Effector memory CD4-positive, alpha-beta T cell (primary cell): ENCODE results near the gene STRBP.

Source experiments
- DNase-seq, 3 donors: peaks; one replicate each; pipeline ENCODE4 v3.0.0-alpha.2; 2020
- H3K27ac ChIP-seq: 2 replicates; pipeline ENCODE4 v1.7.0; 2013; ENCODE audit warnings: mild to moderate bottlenecking, low read length, moderate library complexity; ENCODE audit not compliant: insufficient read depth, poor library complexity, severe bottlenecking
- H3K27me3 ChIP-seq: replicated peaks from 2 replicates; pipeline ENCODE4 v1.7.0; 2013; ENCODE audit warnings: mild to moderate bottlenecking, low read length; ENCODE audit not compliant: insufficient read depth, control insufficient read depth, poor library complexity, severe bottlenecking
- H3K36me3 ChIP-seq: 2 replicates; pipeline ENCODE4 v1.7.0; 2013; ENCODE audit warnings: mild to moderate bottlenecking, low read length, moderate library complexity; ENCODE audit not compliant: control insufficient read depth, insufficient read depth
- H3K4me1 ChIP-seq: 2 replicates; pipeline ENCODE4 v1.7.0; 2013; ENCODE audit warnings: low read length, mild to moderate bottlenecking; ENCODE audit not compliant: control insufficient read depth, insufficient read depth, poor library complexity, severe bottlenecking
- H3K4me3 ChIP-seq: 2 replicates; pipeline ENCODE4 v1.7.0; 2013; ENCODE audit warnings: low read length, low read depth, mild to moderate bottlenecking; ENCODE audit not compliant: insufficient read depth, poor library complexity, severe bottlenecking
- H3K9me3 ChIP-seq: 2 replicates; pipeline ENCODE4 v1.7.0; 2013; ENCODE audit warnings: mild to moderate bottlenecking, low read length, moderate library complexity; ENCODE audit not compliant: control insufficient read depth

The STRBP gene

DNA sequence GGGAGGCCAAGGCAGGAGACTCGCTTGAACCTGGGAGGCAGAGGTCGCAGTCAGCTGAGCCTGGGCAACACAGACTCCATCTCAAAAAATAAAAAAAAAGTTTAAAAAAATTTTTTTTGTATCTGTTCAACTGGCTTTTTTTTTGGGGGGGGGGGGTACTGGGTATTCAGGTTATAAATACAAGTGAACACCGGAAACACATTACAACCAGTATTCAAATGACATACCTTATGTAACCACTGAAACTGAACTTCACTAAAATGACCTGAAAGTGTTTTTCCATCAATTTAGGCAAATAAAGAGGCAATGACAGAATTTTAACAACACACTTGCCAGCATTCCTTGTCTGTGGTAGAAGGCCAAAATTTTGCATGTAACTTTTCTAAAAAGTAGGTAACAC, 33.5 kb downstream of the STRBP start:
- no peak overlapping the region for H3K4me3 ChIP-seq
- H3K27ac ChIP-seq: no peak overlapping the region
- no peaks in the 10 kb centered on the region for H3K4me1 ChIP-seq
- no peaks in the 10 kb centered on the region for H3K9me3 ChIP-seq
- H3K36me3 ChIP-seq: no peaks in the 10 kb centered on the region
- no peaks in the 10 kb centered on the region for H3K27me3 ChIP-seq
- DNase-seq: no peak

DNA sequence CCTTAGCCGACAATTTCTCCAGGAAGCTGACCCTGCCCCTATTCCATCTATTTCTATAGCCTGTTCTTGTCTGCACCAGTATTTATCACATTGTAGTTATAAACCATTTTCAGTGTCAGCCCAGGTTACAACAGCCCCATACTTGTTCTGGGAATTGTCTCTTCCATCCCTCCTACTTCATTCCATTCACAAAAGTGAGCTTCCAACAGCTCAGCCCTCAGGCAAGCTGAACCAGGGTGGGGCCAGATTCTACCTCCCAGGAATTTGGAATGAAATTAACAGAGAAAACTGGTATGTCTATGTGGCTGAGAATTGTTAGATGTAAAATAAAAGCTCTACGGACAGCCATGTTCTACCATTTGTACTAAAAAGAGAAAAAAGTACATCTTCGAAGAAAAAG, 36.1 kb downstream of the STRBP start:
- Histone ChIP-seq H3K9me3 (no peaks in the 10 kb centered on the region), H3K4me1 (no peaks in the 10 kb centered on the region), H3K36me3 (no peaks in the 10 kb centered on the region), H3K27me3 (no peaks in the 10 kb centered on the region), H3K4me3 (no peak overlapping the region), H3K27ac (no peak overlapping the region)
- no peak for DNase-seq

DNA sequence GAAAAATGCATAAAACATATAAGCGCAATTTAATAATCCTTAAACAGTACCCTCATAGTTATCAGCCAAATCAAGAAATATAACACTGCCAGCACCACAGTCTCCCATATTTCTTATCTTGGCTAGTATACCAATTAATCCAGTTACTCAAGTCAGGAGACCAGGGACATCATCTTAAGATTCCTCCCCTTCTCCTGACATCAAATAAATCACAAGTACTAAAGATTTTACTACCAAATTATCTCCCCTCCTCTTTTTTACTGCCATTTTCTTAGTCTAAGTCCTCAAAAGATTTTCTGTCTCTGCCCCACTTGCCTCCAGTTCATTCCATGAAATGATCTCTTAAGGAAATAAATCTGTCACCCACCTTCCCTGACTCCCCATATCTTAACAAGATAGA, 37.0 kb downstream of the STRBP start:
- H3K27ac ChIP-seq: no peak overlapping the region
- no peaks in the 10 kb centered on the region for H3K4me1 ChIP-seq

DNA sequence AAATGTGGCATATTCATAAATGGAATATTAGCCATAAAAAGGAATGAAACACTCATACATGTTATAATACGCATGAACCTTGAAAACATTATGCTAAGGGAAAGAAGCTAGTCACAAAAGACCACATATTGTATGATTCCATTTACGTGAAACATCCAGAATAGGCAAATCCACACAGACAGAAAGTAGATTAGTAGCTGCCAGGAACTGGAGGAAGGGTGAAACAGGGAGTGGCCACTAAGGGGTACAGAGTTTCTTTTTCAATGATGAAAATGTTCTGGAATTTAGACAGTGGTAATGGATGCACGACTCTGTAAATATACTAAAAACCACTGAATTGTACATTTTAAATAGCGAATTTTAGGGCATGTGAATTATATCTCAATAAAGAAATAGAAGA, 39.4 kb downstream of the STRBP start:
- H3K4me1 ChIP-seq: peaks cover 7% of the 10 kb centered on the region
- DNase-seq: no peak
- no peak overlapping the region for H3K4me3 ChIP-seq
- no peaks in the 10 kb centered on the region for H3K9me3 ChIP-seq
- no peaks in the 10 kb centered on the region for H3K27me3 ChIP-seq
- no peak overlapping the region for H3K27ac ChIP-seq
- no peaks in the 10 kb centered on the region for H3K36me3 ChIP-seq

More for the DNA sequence above, 37.0 kb downstream of the STRBP start:
- Histone ChIP-seq H3K36me3 (no peaks in the 10 kb centered on the region), H3K27me3 (no peaks in the 10 kb centered on the region), H3K4me3 (no peak overlapping the region), H3K9me3 (no peaks in the 10 kb centered on the region)
- DNase-seq: no peak

DNA sequence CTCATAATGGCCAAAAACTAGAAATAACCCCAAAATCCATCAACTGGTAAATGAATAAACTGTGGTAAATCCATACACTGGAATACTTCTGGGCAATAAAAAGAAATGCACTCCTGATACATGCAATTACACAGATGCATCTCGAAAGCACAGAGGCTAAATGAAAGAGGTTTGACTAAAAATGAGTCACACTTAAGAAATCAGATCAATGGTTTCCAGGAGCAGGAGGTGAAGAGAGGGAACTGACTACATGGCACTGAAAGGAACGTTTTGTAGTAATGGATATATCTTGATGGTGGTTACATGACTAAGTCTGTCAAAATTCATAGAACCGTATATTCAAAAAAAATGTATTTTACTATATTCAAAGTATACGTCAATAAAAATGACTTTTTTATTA, 42.4 kb downstream of the STRBP start:
- no peaks in the 10 kb centered on the region for H3K36me3 ChIP-seq
- DNase-seq: no peak

DNA sequence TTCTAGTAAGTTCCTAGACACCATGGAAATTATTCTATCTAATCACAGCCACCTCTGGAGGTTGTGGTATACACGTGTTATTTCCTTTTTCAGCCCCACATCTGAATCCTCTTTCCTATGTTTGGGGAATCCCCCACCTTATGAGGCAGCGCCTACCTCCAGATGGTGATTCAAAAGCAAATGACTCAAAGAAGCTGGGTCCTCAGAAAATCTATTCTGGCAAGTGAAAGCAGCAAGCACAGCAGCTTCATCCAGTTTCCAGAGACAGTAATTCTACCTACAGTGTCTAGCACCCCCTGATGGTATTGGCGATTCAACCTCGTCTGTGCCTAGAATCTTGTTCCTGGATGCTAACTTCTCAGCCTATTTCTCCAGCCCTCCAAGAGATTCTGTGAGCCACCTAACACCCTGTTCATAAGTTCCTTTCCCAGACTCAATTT, 43.0 kb downstream of the STRBP start:
- Histone ChIP-seq H3K36me3 (no peaks in the 10 kb centered on the region), H3K27me3 (no peaks in the 10 kb centered on the region), H3K4me1 (peaks cover 7% of the 10 kb centered on the region), H3K9me3 (no peaks in the 10 kb centered on the region), H3K27ac (no peak overlapping the region), H3K4me3 (no peak overlapping the region)
- peak in 2 of 3 donors; percentile 4 to 16 for DNase-seq

More for the DNA sequence above, 42.4 kb downstream of the STRBP start:
- H3K27me3 ChIP-seq: no peaks in the 10 kb centered on the region
- H3K4me1 ChIP-seq: peaks cover 7% of the 10 kb centered on the region
- no peak overlapping the region for H3K4me3 ChIP-seq
- no peaks in the 10 kb centered on the region for H3K9me3 ChIP-seq
- H3K27ac ChIP-seq: no peak overlapping the region

DNA sequence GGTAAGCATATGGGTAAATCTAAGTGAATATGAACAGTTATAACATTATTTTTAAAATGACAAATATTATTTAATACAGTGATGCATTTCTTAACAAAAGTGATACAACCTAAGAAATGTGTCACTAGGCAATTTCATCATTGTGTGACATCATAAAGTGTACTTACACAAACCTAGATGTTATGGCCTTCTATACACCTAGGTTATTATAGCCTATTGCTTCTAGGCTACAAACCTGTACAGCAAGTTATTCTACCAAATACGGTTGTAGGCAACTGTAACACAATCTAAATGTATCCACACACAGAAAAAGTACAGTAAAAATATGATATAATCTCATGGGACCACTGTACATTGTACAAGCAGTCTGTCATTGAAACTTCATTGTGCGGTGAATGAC, 48.3 kb downstream of the STRBP start:
- no peak for DNase-seq
- no peaks in the 10 kb centered on the region for H3K9me3 ChIP-seq
- no peaks in the 10 kb centered on the region for H3K36me3 ChIP-seq
- no peak overlapping the region for H3K27ac ChIP-seq
- no peaks in the 10 kb centered on the region for H3K27me3 ChIP-seq
- no peaks in the 10 kb centered on the region for H3K4me1 ChIP-seq
- no peak overlapping the region for H3K4me3 ChIP-seq

DNA sequence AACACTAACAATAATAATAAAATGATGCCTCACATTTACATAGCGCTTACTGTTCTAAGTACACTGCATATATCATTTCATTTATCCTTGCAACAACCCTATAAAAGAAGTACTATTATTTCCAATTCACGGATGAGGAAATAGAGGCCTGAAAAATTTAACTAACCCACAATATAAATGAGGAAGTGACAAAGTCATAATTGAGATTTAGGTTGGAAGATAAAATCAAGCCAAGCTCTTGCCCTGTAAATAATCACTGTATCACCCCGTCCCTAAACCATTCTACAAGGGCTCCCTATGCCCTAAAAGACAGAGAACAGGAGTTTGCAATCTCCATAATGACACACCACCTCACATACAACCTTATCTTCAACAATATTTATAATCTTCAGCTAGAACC, 49.6 kb downstream of the STRBP start:
- no peak for DNase-seq
- Histone ChIP-seq H3K9me3 (no peaks in the 10 kb centered on the region), H3K36me3 (no peaks in the 10 kb centered on the region), H3K27me3 (no peaks in the 10 kb centered on the region), H3K4me3 (no peak overlapping the region), H3K4me1 (no peaks in the 10 kb centered on the region), H3K27ac (no peak overlapping the region)

DNA sequence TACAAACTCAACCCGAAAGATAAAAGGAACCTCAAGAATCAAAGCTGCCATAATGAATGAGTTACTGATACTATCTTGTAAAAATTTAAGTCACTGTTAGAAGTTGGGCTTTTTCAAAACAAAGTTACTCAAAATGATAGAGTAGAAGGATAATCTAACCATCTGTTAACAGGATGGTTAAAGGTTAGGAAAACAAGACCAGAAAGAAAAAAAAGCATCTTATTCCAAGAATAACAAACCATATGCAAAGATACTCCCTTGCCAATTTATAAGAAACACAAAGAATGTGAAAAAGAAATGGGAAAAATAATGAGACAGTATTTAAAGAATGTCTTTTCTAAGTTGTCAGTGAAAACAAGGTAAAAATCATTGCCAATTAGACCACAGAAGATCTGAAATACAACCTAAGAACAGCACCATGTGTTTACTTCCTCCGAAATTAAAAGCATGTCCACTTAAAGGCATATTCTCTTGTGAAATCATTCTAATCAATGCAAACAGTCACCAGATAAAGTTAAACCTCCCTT, 51.2 kb downstream of the STRBP start:
- H3K27me3 ChIP-seq: no peaks in the 10 kb centered on the region
- H3K4me3 ChIP-seq: no peak overlapping the region
- H3K9me3 ChIP-seq: no peaks in the 10 kb centered on the region
- no peak overlapping the region for H3K27ac ChIP-seq
- H3K36me3 ChIP-seq: no peaks in the 10 kb centered on the region
- no peaks in the 10 kb centered on the region for H3K4me1 ChIP-seq
- DNase-seq: no peak

DNA sequence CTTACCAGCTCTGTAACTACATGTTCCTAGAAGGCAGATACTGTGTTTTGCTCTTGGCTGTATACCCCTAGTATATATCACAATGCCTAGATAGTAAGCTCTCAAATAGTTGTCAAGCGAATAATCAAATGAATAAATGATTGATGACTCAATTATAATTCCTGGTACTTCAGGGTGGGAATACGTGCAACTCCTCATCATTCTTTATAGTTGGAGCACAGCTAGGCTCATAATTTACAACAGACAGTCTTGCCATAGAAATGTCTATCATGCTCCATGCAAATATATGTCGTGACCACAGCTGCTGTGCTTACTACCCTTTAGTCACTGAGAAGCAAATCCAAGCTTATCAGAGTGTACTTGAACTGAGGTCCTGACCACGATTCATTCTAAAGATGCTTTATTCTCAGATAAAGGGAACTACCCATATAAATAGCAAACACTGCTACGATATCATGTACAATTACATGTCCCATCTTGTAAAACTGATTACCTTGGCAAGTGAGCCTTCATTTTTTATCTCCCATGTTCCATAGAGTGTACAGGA, 52.1 kb downstream of the STRBP start:
- DNase-seq: no peak
- Histone ChIP-seq H3K9me3 (no peaks in the 10 kb centered on the region), H3K4me3 (no peak overlapping the region), H3K4me1 (no peaks in the 10 kb centered on the region), H3K36me3 (no peaks in the 10 kb centered on the region), H3K27me3 (no peaks in the 10 kb centered on the region), H3K27ac (no peak overlapping the region)
